A549 (cell line): Measurements from ENCODE around the gene FYB1.

Experiments used
- CTCF ChIP-seq: fragments of >200 bp; sonication (Bioruptor Twin); formaldehyde crosslinking; IDR thresholded peaks from 3 replicates; pipeline ENCODE4 v1.5.1; 2016
- EHMT2 ChIP-seq: fragments of 200-600 bp; sonication (generic); IDR thresholded peaks from 2 replicates; pipeline ENCODE4 v1.6.1; 2016; ENCODE audit warnings: antibody characterized with exemption, low read depth, mild to moderate bottlenecking, moderate library complexity
- EP300 ChIP-seq, 2 experiments: fragments of >200 bp; sonication (Bioruptor Twin); formaldehyde crosslinking; IDR thresholded peaks; 2 replicates in 1 of 2; 3 replicates in 1 of 2; pipeline ENCODE4 v1.6.1; 2016 to 2017
- GATA3 ChIP-seq: IDR thresholded peaks from 2 replicates; pipeline ENCODE4 v1.6.1; 2012; ENCODE audit warnings: borderline replicate concordance
- MAFK ChIP-seq: fragments of 450-650 bp; IDR thresholded peaks from 2 replicates; pipeline ENCODE4 v1.6.1; 2014; ENCODE audit not compliant: partially characterized antibody
- MAX ChIP-seq: IDR thresholded peaks from 2 replicates; pipeline ENCODE4 v1.6.1; 2012
- MAZ ChIP-seq: fragments of 150-350 bp; IDR thresholded peaks from 2 replicates; pipeline ENCODE4 v1.6.1; 2014; ENCODE audit warnings: antibody characterized with exemption, low read depth, low read length, borderline replicate concordance
- POLR2A ChIP-seq: IDR thresholded peaks from 2 replicates; pipeline ENCODE4 v1.6.1; 2012; ENCODE audit warnings: mild to moderate bottlenecking, low read length
- RARB ChIP-seq: fragments of 250-450 bp; sonication (Bioruptor Pico); IDR thresholded peaks from 2 replicates; pipeline ENCODE4 v1.8.0; 2021; ENCODE audit warnings: mild to moderate bottlenecking, moderate library complexity

- TF ChIP-seq CTCF (no peak), RARB (CRISPR knock-in tag) (no peak), POLR2A (peak; percentile 87), MAZ (no peak), EHMT2 (no peak), MAFK (no peak), GATA3 (peak; percentile 70), MAX (peak; percentile 85), EP300 (IDR thresholded peaks at IDR 0.05) (peak in 1 of 2 experiments; percentile 16; a peak in 1 of 5 replicates)
These were observed 145.1 kb downstream of the FYB1 start, which contains the start of gene RICTOR for GRCh38 chr5:39074017-39074814.
